ENCODE measurements around the gene MYO16.

MYO16 gene

GRCh38 chr13:108629181-108629752, at the start of gene MYO16:
Gene MYO16, plus strand, starts transcription at chr13:108629611. Its CDS starts 234 bp downstream, at chr13:108629845.
- H3K36me3 ChIP-seq (ENCODE audit: control insufficient read depth, insufficient read depth, low read length), result no peaks in the 10 kb centered on the region
- H3K4me3 ChIP-seq (ENCODE audit: low read length), result no peak within 1 kb of the TSS
- H3K4me1 ChIP-seq (ENCODE audit: control insufficient read depth, insufficient read depth, low read length), result no peaks in the 10 kb centered on the region
- H3K9me3 ChIP-seq (ENCODE audit: control insufficient read depth, low read length), result no peaks in the 10 kb centered on the region
- no peaks in the 10 kb centered on the region for H3K27me3 ChIP-seq (ENCODE audit: control insufficient read depth, insufficient read depth, low read length)
- H3K9ac ChIP-seq (ENCODE audit: low read length), result no peak within 1 kb of the TSS

- Histone ChIP-seq H3K4me3 (ENCODE audit: low read length) (no peak overlapping the region), H3K36me3 (ENCODE audit: control insufficient read depth, insufficient read depth, low read length) (no peaks in the 10 kb centered on the region), H3K4me1 (ENCODE audit: control insufficient read depth, insufficient read depth, low read length) (no peaks in the 10 kb centered on the region), H3K9ac (ENCODE audit: low read length) (no peak overlapping the region), H3K27me3 (ENCODE audit: control insufficient read depth, insufficient read depth, low read length) (no peaks in the 10 kb centered on the region), H3K9me3 (ENCODE audit: control insufficient read depth, low read length) (no peaks in the 10 kb centered on the region)
These were observed 42.6 kb upstream of the MYO16 start for GRCh38 chr13:108586826-108587225.

- Histone ChIP-seq H3K36me3 (ENCODE audit: control insufficient read depth, insufficient read depth, low read length) (no peaks in the 10 kb centered on the region), H3K27me3 (ENCODE audit: control insufficient read depth, insufficient read depth, low read length) (no peaks in the 10 kb centered on the region), H3K4me3 (ENCODE audit: low read length) (no peak overlapping the region), H3K9ac (ENCODE audit: low read length) (no peak overlapping the region), H3K9me3 (ENCODE audit: control insufficient read depth, low read length) (no peaks in the 10 kb centered on the region), H3K4me1 (ENCODE audit: control insufficient read depth, insufficient read depth, low read length) (no peaks in the 10 kb centered on the region)
These were observed 40.9 kb upstream of the MYO16 start for GRCh38 chr13:108588516-108588915.

- Histone ChIP-seq H3K9me3 (ENCODE audit: control insufficient read depth, low read length) (no peaks in the 10 kb centered on the region), H3K4me1 (ENCODE audit: control insufficient read depth, insufficient read depth, low read length) (no peaks in the 10 kb centered on the region), H3K36me3 (ENCODE audit: control insufficient read depth, insufficient read depth, low read length) (no peaks in the 10 kb centered on the region), H3K9ac (ENCODE audit: low read length) (no peak overlapping the region), H3K4me3 (ENCODE audit: low read length) (no peak overlapping the region), H3K27me3 (ENCODE audit: control insufficient read depth, insufficient read depth, low read length) (no peaks in the 10 kb centered on the region)
These were observed 35.3 kb upstream of the MYO16 start for GRCh38 chr13:108594153-108594552.

GRCh38 chr13:108595436-108596274, 33.8 kb upstream of the MYO16 start:
- Histone ChIP-seq H3K9me3 (ENCODE audit: control insufficient read depth, low read length) (no peaks in the 10 kb centered on the region), H3K9ac (ENCODE audit: low read length) (no peak overlapping the region), H3K4me1 (ENCODE audit: control insufficient read depth, insufficient read depth, low read length) (no peaks in the 10 kb centered on the region), H3K27me3 (ENCODE audit: control insufficient read depth, insufficient read depth, low read length) (no peaks in the 10 kb centered on the region), H3K4me3 (ENCODE audit: low read length) (no peak overlapping the region), H3K36me3 (ENCODE audit: control insufficient read depth, insufficient read depth, low read length) (no peaks in the 10 kb centered on the region)

GRCh38 chr13:108597943-108598342, 31.5 kb upstream of the MYO16 start:
- Histone ChIP-seq H3K4me3 (ENCODE audit: low read length) (no peak overlapping the region), H3K9ac (ENCODE audit: low read length) (no peak overlapping the region), H3K36me3 (ENCODE audit: control insufficient read depth, insufficient read depth, low read length) (no peaks in the 10 kb centered on the region)

GRCh38 chr13:108606424-108606823, 23.0 kb upstream of the MYO16 start:
- Histone ChIP-seq H3K9me3 (ENCODE audit: control insufficient read depth, low read length) (no peaks in the 10 kb centered on the region), H3K4me1 (ENCODE audit: control insufficient read depth, insufficient read depth, low read length) (no peaks in the 10 kb centered on the region), H3K27me3 (ENCODE audit: control insufficient read depth, insufficient read depth, low read length) (no peaks in the 10 kb centered on the region), H3K9ac (ENCODE audit: low read length) (no peak overlapping the region), H3K36me3 (ENCODE audit: control insufficient read depth, insufficient read depth, low read length) (no peaks in the 10 kb centered on the region), H3K4me3 (ENCODE audit: low read length) (no peak overlapping the region)

More at GRCh38 chr13:108597943-108598342, 31.5 kb upstream of the MYO16 start:
- no peaks in the 10 kb centered on the region for H3K27me3 ChIP-seq (ENCODE audit: control insufficient read depth, insufficient read depth, low read length)
- H3K9me3 ChIP-seq (ENCODE audit: control insufficient read depth, low read length), result no peaks in the 10 kb centered on the region
- H3K4me1 ChIP-seq (ENCODE audit: control insufficient read depth, insufficient read depth, low read length), result no peaks in the 10 kb centered on the region

GRCh38 chr13:108609353-108609752, 20.1 kb upstream of the MYO16 start:
- Histone ChIP-seq H3K4me1 (ENCODE audit: control insufficient read depth, insufficient read depth, low read length) (no peaks in the 10 kb centered on the region), H3K27me3 (ENCODE audit: control insufficient read depth, insufficient read depth, low read length) (no peaks in the 10 kb centered on the region), H3K9ac (ENCODE audit: low read length) (no peak overlapping the region), H3K4me3 (ENCODE audit: low read length) (no peak overlapping the region), H3K9me3 (ENCODE audit: control insufficient read depth, low read length) (no peaks in the 10 kb centered on the region), H3K36me3 (ENCODE audit: control insufficient read depth, insufficient read depth, low read length) (no peaks in the 10 kb centered on the region)

- Histone ChIP-seq H3K27me3 (ENCODE audit: control insufficient read depth, insufficient read depth, low read length) (no peaks in the 10 kb centered on the region), H3K36me3 (ENCODE audit: control insufficient read depth, insufficient read depth, low read length) (no peaks in the 10 kb centered on the region), H3K4me1 (ENCODE audit: control insufficient read depth, insufficient read depth, low read length) (no peaks in the 10 kb centered on the region), H3K4me3 (ENCODE audit: low read length) (no peak overlapping the region), H3K9ac (ENCODE audit: low read length) (no peak overlapping the region), H3K9me3 (ENCODE audit: control insufficient read depth, low read length) (no peaks in the 10 kb centered on the region)
These were observed 18.9 kb upstream of the MYO16 start for GRCh38 chr13:108610507-108610906.

GRCh38 chr13:108615241-108615640, 14.2 kb upstream of the MYO16 start:
- Histone ChIP-seq H3K4me3 (ENCODE audit: low read length) (no peak overlapping the region), H3K9me3 (ENCODE audit: control insufficient read depth, low read length) (no peaks in the 10 kb centered on the region), H3K4me1 (ENCODE audit: control insufficient read depth, insufficient read depth, low read length) (no peaks in the 10 kb centered on the region), H3K9ac (ENCODE audit: low read length) (no peak overlapping the region), H3K27me3 (ENCODE audit: control insufficient read depth, insufficient read depth, low read length) (no peaks in the 10 kb centered on the region), H3K36me3 (ENCODE audit: control insufficient read depth, insufficient read depth, low read length) (no peaks in the 10 kb centered on the region)

GRCh38 chr13:108618233-108618632, 11.2 kb upstream of the MYO16 start:
- Histone ChIP-seq H3K9ac (ENCODE audit: low read length) (no peak overlapping the region), H3K36me3 (ENCODE audit: control insufficient read depth, insufficient read depth, low read length) (no peaks in the 10 kb centered on the region), H3K4me1 (ENCODE audit: control insufficient read depth, insufficient read depth, low read length) (no peaks in the 10 kb centered on the region), H3K4me3 (ENCODE audit: low read length) (no peak overlapping the region), H3K27me3 (ENCODE audit: control insufficient read depth, insufficient read depth, low read length) (no peaks in the 10 kb centered on the region), H3K9me3 (ENCODE audit: control insufficient read depth, low read length) (no peaks in the 10 kb centered on the region)

GRCh38 chr13:108621462-108621861, 7.9 kb upstream of the MYO16 start:
- no peaks in the 10 kb centered on the region for H3K4me1 ChIP-seq (ENCODE audit: control insufficient read depth, insufficient read depth, low read length)
- no peaks in the 10 kb centered on the region for H3K36me3 ChIP-seq (ENCODE audit: control insufficient read depth, insufficient read depth, low read length)
- no peak overlapping the region for H3K4me3 ChIP-seq (ENCODE audit: low read length)
- no peaks in the 10 kb centered on the region for H3K27me3 ChIP-seq (ENCODE audit: control insufficient read depth, insufficient read depth, low read length)
- H3K9me3 ChIP-seq (ENCODE audit: control insufficient read depth, low read length), result no peaks in the 10 kb centered on the region
- H3K9ac ChIP-seq (ENCODE audit: low read length), result no peak overlapping the region

Data from mucosa of stomach (tissue), 1 donor.